ENCODE measurements around the gene STARD7. TPM values are rescaled to one million over a fixed set of nuclear protein-coding genes. Genes with fewer than 3 reads are reported as not detected.

Gene STARD7
- total and polyA plus RNA-seq, 10 of the 15 experiments (the other 5 are each of a cell fraction or from before 2014, with no cell fraction given), result 85.4 to 237 (median 153) TPM

GRCh38 chr2:96148410-96149217, 60.0 kb downstream of the STARD7 start (continued):
- peak; percentile 85 for TF ChIP-seq PBX3 (IDR thresholded peaks at IDR 0.05; ENCODE audit: insufficient replicate concordance, low read depth, low read length)

GRCh38 chr2:96147593-96148201, 60.9 kb downstream of the STARD7 start:
- ATAC-seq (no peak), DNase-seq (ENCODE audit: low read depth, low spot score) (no peak), FAIRE-seq (peak; percentile 78)
- RAD21 ChIA-PET (ENCODE audit: unreplicated experiment), result interaction anchor here (0.8 to 18.1 kb wide), 11 partner anchors 9 to 380 kb away, joined by 3 to 463 read pairs (median 4); partner anchors contain the start of genes ASTL and STARD7
- peak overlapping the region; percentile 95 for H3K4me2 ChIP-seq (ENCODE audit: control insufficient read depth, insufficient read depth)
- no peaks in the 10 kb centered on the region for H3K27me3 ChIP-seq (replicated peaks in 1 of 2; ENCODE audit: control insufficient read depth in 2 of 2, insufficient read depth in 2 of 2, low read length in 1 of 2)
- peaks cover 7% of the 10 kb centered on the region in 2 experiments; a peak in 2 of 4 replicates for H3K36me3 ChIP-seq (ENCODE audit: control insufficient read depth in 2 of 2, insufficient read depth in 2 of 2, low read length in 1 of 2)
- H3K27ac ChIP-seq (ENCODE audit: control insufficient read depth, insufficient read depth), result peak overlapping the region; percentile 89
- H2AFZ ChIP-seq (ENCODE audit: control insufficient read depth, low read depth, low read length), result no peak overlapping the region
- no TSS peak for BruUV-seq (replicated peaks)
- WGBS (ENCODE audit: insufficient coverage, insufficient replicate concordance, low lambda C conversion rate, missing lambda C conversion rate), result 42% methylated on average over 9 of the region's 9 CpGs
- CTCF ChIA-PET, result interaction anchor here (0.6 to 14.4 kb wide), 9 partner anchors 8 to 119 kb away, joined by 3 to 535 read pairs (median 4); partner anchors contain the start of genes ADRA2B and ASTL
- H3K9ac ChIP-seq (ENCODE audit: control insufficient read depth, insufficient read depth, low read length), result peak overlapping the region; percentile 49
- H4K20me1 ChIP-seq (ENCODE audit: control insufficient read depth, insufficient read depth), result no peaks in the 10 kb centered on the region
- intact Hi-C loops (cut with micrococcal nuclease; ENCODE audit: unreplicated experiment) (loop anchor here (5.0 kb wide), 2 partner anchors 190 to 380 kb away; partner anchors contain the start of gene NCAPH), in situ Hi-C loops (cut with MboI) (no loop called here)
- POLR2A ChIA-PET, result interaction anchor here (0.7 to 9.5 kb wide), 8 partner anchors 8 to 173 kb away, joined by 3 to 161 read pairs (median 4); partner anchors contain the start of genes ASTL and STARD7
- no peaks in the 10 kb centered on the region for H3K9me3 ChIP-seq (replicated peaks; ENCODE audit: control insufficient read depth, insufficient read depth, low read length)
- peaks cover 27% of the 10 kb centered on the region for H3K79me2 ChIP-seq (ENCODE audit: control insufficient read depth, insufficient read depth, low read length)
- H3K4me1 ChIP-seq (ENCODE audit: control insufficient read depth, insufficient read depth, low read length), result peaks cover 42% of the 10 kb centered on the region
- SMC1A ChIA-PET (ENCODE audit: uncharacterized antibody, unreplicated experiment), result interaction anchor here (0.6 to 14.4 kb wide), 9 partner anchors 9 to 341 kb away, joined by 3 to 338 read pairs (median 4); partner anchors contain the start of gene ASTL
- no peak overlapping the region for H3K4me3 ChIP-seq
- TF ChIP-seq ZNF687 (IDR thresholded peaks at IDR 0.05), result peak; percentile 94
- no peak for TF ChIP-seq NBN (IDR thresholded peaks at IDR 0.05)
- TF ChIP-seq JUNB (IDR thresholded peaks at IDR 0.05), result no peak
- peak; percentile 56; the same call in 1 of the 2 replicates for TF ChIP-seq RAD51 (IDR thresholded peaks at IDR 0.05)
- TF ChIP-seq FOXM1 (IDR thresholded peaks at IDR 0.05; ENCODE audit: low read depth, low read length), result no peak
- TF ChIP-seq IKZF2 (IDR thresholded peaks at IDR 0.05), result peak; percentile 7 to 14; a peak in 2 of 4 replicates
- 0 out of 2 replicates have a peak, but pooled peaks have one; percentile 31 for TF ChIP-seq ZNF592 (IDR thresholded peaks at IDR 0.05)
- TF ChIP-seq POLR2AphosphoS2 (IDR thresholded peaks at IDR 0.05; ENCODE audit: low read depth, low read length), result no peak
- TF ChIP-seq BACH1 (IDR thresholded peaks at IDR 0.05; ENCODE audit: borderline replicate concordance), result peak; percentile 59

Data from GM12878 (cell line).